KG1 (cell line): ENCODE results near the gene NONO.
A peak's percentile ranks its signal among the peaks of the same experiment; 100 is the strongest.
"Not testable (repeated sequence)": the region's sequence is repeated elsewhere in the genome, so short reads cannot be mapped to it uniquely, and the experiment has no call there.

Experiments
- DNase-seq: peaks from one replicate; lab custom pipeline; 2025; lab: John Stamatoyannopoulos, UW

Gene NONO

GRCh38 chrX:71283403-71284143 lies at the start of gene NONO:
Gene NONO (plus strand): TSS chrX:71283635. CDS start chrX:71290638, 7,003 bp downstream.
- peak; percentile 77 for DNase-seq

- no peak for DNase-seq
Observed at GRCh38 chrX:71235482-71235881, 48.0 kb upstream of the NONO start.

- DNase-seq, result no peak
Observed at GRCh38 chrX:71236836-71237235, 46.6 kb upstream of the NONO start.

GRCh38 chrX:71239781-71240180 lies 43.7 kb upstream of the NONO start:
- no peak for DNase-seq

GRCh38 chrX:71241301-71241700 lies 42.1 kb upstream of the NONO start:
- DNase-seq, result no peak

GRCh38 chrX:71244359-71245128 lies 38.9 kb upstream of the NONO start:
- no peak for DNase-seq

GRCh38 chrX:71245159-71245558 lies 38.3 kb upstream of the NONO start:
- DNase-seq, result no peak

- no peak for DNase-seq
Observed at GRCh38 chrX:71250841-71251240, 32.6 kb upstream of the NONO start.

- DNase-seq, result no peak
Observed at GRCh38 chrX:71251466-71251973, 31.9 kb upstream of the NONO start.

- no peak for DNase-seq
Observed at GRCh38 chrX:71252221-71252620, 31.2 kb upstream of the NONO start.

- no peak for DNase-seq
Observed at GRCh38 chrX:71253253-71254091, 30.0 kb upstream of the NONO start.

- DNase-seq, result peak; percentile 17
Observed at GRCh38 chrX:71254092-71254963, 29.1 kb upstream of the NONO start, which contains the start of gene ZMYM3. Gene ZMYM3 (minus strand): TSS chrX:71254140. CDS start chrX:71253255, 885 bp downstream.

- no peak for DNase-seq
Observed at GRCh38 chrX:71256051-71256450, 27.4 kb upstream of the NONO start.

GRCh38 chrX:71256856-71257255 lies 26.6 kb upstream of the NONO start:
- no peak for DNase-seq

GRCh38 chrX:71268624-71269023 lies 14.8 kb upstream of the NONO start:
- not testable (repeated sequence) for DNase-seq

- no peak for DNase-seq
Observed at GRCh38 chrX:71269801-71270395, 13.5 kb upstream of the NONO start.

- not testable (repeated sequence) for DNase-seq
Observed at GRCh38 chrX:71272313-71272712, 11.1 kb upstream of the NONO start.

- DNase-seq, result not testable (repeated sequence)
Observed at GRCh38 chrX:71281300-71281699, 2.1 kb upstream of the NONO start.

- no peak for DNase-seq
Observed at GRCh38 chrX:71282514-71283402, 677 bp upstream of the NONO start.

GRCh38 chrX:71285929-71286328 lies 2.5 kb downstream of the NONO start:
- no peak for DNase-seq
